ENCODE measurements around the gene WDR82.

Gene WDR82

GRCh38 chr3:52298149-52299098 is 20.0 kb upstream of the WDR82 start:
- TF ChIP-seq, protein P1, sequence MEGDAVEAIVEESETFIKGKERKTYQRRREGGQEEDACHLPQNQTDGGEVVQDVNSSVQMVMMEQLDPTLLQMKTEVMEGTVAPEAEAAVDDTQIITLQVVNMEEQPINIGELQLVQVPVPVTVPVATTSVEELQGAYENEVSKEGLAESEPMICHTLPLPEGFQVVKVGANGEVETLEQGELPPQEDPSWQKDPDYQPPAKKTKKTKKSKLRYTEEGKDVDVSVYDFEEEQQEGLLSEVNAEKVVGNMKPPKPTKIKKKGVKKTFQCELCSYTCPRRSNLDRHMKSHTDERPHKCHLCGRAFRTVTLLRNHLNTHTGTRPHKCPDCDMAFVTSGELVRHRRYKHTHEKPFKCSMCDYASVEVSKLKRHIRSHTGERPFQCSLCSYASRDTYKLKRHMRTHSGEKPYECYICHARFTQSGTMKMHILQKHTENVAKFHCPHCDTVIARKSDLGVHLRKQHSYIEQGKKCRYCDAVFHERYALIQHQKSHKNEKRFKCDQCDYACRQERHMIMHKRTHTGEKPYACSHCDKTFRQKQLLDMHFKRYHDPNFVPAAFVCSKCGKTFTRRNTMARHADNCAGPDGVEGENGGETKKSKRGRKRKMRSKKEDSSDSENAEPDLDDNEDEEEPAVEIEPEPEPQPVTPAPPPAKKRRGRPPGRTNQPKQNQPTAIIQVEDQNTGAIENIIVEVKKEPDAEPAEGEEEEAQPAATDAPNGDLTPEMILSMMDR (IDR thresholded peaks at IDR 0.05; ENCODE audit: borderline replicate concordance, insufficient read depth, low read depth, low read length) = no peak
- no peak overlapping the region for H3K4me3 ChIP-seq (ENCODE audit: low read depth, low read length)

DNA sequence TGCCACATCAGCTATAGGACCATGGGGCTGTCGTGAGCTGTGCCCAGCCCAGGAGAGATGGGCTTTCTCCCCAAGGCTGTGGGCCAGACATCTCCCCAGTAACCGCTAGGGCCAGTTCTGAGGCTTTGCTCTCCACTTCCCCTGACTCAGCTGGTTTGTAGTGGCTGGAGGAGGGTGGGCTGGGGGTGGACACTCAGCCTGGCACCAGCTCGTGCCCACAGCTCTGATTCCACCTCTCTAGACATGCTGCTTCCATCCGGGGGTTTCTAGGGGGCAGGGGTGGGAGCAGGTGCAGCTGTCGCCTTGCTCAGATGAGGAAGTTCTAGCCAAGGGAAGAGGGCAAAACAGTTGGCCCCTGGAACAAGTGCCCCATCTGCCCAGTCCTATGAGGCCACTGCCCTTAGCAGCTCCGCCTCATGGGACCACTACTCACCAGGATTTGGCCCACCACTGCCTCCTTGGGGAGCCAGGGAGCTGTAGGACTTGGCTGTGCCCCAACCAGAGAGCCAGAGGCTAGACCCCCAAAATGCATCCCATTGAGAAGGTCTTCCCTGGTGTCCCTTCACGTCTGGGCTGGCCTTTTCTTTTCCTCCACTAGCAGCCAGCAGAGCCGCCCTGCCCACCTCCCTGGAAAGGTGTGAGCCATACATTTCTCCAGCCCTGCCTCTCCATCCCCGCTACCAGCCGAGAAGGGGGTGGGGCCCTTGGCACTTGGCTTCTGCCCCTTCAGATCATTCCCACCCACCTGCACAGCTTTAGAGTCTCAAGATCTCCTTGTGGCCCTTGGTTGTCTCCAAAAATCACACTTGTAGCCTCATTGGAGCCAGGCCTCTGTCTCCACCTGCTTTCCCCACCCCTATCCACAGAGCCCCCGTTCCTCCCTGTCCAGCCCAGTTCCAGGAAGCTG is 19.0 kb upstream of the WDR82 start:
- TF ChIP-seq, protein P1 (IDR thresholded peaks at IDR 0.05; ENCODE audit: borderline replicate concordance, insufficient read depth, low read depth, low read length) = no peak
- no peak overlapping the region for H3K4me3 ChIP-seq (ENCODE audit: low read depth, low read length)

- H3K4me3 ChIP-seq (ENCODE audit: low read depth, low read length) = no peak overlapping the region
- TF ChIP-seq, protein P1 (IDR thresholded peaks at IDR 0.05; ENCODE audit: borderline replicate concordance, insufficient read depth, low read depth, low read length) = no peak
Measured at GRCh38 chr3:52295671-52296208, 17.3 kb upstream of the WDR82 start.

DNA sequence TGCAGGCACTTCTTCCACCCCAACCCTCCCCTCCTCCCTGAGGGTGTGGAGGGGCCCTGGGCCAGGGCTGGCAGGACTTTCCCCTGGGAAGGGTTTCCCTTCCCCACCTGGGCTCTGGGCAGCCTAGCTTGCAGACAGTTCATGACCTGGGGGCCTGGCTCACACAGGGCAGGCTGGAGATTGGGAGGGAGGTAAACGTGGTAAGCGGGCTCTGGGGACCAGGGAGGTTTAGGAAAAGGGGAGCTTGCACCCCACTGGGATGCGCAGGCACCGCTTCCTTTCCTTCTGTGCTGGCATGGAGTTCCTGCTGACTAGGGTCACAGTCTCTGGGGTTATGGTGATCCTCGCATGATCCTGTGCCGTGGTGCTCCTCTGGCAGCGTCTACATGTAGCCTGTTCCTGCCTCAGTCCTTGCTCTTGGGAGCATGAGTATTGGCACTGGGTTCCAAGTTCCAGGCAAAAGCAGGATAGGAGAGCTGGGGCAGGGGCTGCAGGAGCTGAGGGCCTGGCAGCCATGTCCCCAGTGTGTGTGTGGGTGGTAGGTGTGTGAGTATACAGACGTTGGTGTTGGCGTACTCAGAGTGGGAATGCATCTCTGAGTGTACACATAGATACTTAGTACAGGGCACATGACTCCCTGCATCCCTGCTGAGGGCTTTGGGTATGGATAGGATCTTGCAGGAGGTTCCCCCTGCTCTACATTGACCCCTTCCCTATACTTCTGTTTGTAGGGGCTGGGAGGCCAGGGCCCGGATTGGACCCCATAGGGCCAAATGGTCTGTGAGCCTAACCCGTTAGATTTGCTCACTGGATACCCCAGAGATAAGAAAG is 16.1 kb upstream of the WDR82 start:
- TF ChIP-seq, protein P1 (IDR thresholded peaks at IDR 0.05; ENCODE audit: borderline replicate concordance, insufficient read depth, low read depth, low read length) = no peak
- H3K4me3 ChIP-seq (ENCODE audit: low read depth, low read length) = no peak overlapping the region

- TF ChIP-seq, protein P1 (IDR thresholded peaks at IDR 0.05; ENCODE audit: borderline replicate concordance, insufficient read depth, low read depth, low read length) = no peak
- no peak overlapping the region for H3K4me3 ChIP-seq (ENCODE audit: low read depth, low read length)
Measured at GRCh38 chr3:52293491-52294319, 15.3 kb upstream of the WDR82 start.

All from GM12875 (cell line).